Stimulated activated CD4-positive, alpha-beta T cell treated with anti-CD3 and anti-CD28 coated beads, Interleukin-1b, Interleukin-23, amount 100 ng/mL, for 24 hours (primary cell): ENCODE measurements around the gene MEF2A.
"Not testable (repeated sequence)": the region's sequence is repeated elsewhere in the genome, so short reads cannot be mapped to it uniquely, and the experiment has no call there.

Experiments used
- DNase-seq, 4 experiments: peaks; one replicate each; pipeline ENCODE4 v3.0.0-alpha.2; 2020; ENCODE audit warnings: low read depth in 4 of 4, low spot score in 1 of 4

MEF2A gene

DNA sequence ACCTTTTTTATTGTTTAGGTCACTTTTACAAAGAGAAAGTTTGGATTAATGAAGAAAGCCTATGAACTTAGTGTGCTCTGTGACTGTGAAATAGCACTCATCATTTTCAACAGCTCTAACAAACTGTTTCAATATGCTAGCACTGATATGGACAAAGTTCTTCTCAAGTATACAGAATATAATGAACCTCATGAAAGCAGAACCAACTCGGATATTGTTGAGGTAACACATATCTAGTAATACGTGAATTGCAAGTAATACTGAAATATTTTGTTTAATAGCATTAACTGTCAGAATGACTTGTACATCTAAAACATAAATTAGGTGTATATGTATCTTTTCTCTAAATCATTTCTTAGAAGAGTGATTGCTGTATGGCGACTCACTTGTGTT lies 79.8 kb downstream of the MEF2A start:
- DNase-seq = no peak

- no peak for DNase-seq
Measured at GRCh38 chr15:99645951-99646350, 80.2 kb downstream of the MEF2A start.

DNA sequence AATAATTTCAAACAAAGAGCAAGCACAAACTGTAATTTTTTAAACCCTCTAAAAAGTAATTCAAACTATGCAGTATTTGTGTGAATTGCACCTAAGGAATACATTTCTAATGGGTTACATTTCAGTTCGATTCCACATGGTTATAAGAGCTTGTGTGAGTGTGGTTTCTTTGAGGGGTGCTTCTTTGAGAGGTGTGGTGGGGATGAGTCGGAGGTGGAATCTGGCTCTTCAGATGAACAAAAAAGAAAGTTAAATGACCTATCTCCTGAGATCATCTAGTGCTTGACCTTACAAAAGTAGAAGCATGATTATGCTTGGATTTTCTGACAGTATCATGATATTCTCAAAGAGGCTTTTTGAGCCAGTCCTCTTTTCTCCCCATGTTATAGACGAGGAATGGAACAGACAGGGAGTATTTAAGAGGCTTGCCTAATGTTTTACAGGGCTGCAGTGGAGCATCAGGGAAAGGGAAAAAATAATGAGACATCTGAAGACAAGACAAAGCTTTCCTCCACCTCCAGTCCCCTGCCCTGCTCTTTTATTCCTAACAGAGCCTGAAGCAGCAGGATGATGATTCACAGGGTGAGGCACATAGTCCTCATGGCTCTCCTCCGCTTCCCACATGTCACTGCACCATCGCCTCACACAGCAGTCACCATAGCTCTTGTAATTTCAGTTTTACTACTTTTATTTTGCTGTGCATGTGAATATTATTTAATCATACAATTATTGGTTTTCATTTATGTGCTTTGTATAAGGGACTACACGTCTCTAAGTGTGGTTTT lies 85.4 kb downstream of the MEF2A start:
- no peak for DNase-seq

- DNase-seq = no peak
Measured at GRCh38 chr15:99656205-99656604, 90.4 kb downstream of the MEF2A start.

DNA sequence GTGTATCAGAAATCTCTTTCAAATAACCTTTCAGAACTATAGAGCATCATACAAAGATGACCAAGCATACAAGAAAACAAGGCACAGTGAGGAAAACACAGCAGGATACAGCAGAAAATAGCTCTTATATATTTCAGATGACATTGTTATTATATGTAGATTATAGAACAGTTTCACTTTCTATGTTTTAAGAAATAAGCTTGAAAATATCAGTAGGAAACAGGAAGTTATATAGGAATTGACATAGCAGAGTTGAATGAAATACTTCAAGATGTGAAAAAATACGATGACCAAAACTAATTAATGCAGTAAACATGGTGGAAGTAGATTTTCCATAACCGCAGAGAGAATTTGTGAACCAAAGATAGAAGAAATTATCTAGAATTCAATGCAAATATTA lies 92.2 kb downstream of the MEF2A start:
- DNase-seq = no peak

DNA sequence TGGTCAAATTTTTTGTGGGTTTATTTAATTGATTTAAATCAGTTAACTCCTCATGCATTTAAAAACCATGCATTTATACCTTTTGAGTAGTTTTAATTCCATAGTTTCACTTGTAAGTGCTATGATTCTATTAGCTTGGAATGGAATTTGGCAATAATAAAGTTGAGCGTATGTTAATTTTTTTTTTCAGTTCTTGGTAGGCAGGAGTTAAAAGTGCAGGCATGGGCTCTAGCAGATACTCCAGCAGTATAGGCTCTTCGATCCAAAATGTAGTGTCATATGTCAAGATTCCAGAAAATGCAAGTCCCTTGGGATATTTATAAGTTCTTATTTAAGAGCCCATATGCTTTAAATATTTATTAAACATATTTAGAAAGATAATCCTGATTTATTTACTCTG lies 97.1 kb downstream of the MEF2A start:
- no peak for DNase-seq

- DNase-seq = not testable (repeated sequence)
Measured at GRCh38 chr15:99666073-99666472, 100.3 kb downstream of the MEF2A start.

DNA sequence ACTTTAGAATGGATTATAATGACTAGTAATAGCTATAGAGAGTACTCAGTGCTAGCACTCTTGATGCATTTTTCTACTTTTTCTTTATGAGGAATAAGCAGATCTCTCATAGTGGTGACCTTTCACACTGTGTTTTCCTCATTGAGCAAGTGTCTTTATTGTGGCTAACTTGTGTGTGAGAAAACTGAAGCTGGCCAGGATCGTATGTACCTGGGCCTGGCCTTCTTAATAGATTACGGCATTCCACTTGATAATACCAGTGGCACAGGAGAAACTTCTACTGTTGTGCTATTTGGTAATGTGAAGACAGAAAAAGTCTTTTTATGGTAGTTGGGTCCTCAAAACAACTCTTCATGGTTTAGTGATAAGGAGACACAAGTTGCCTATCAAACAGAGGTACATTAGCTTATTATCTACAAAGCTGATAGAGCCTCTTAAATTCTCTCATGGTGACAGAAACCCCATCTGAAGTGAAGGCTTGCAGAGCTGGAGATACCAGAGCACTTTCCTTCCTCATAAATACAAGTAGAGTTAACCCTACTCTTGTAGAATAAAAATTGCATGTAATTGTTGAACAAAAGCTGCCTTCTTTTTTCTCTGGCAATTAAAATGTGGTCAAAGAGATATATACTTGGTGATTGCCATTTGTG lies 102.9 kb downstream of the MEF2A start:
- no peak for DNase-seq

GRCh38 chr15:99669250-99669649 lies 103.5 kb downstream of the MEF2A start:
- no peak for DNase-seq

DNA sequence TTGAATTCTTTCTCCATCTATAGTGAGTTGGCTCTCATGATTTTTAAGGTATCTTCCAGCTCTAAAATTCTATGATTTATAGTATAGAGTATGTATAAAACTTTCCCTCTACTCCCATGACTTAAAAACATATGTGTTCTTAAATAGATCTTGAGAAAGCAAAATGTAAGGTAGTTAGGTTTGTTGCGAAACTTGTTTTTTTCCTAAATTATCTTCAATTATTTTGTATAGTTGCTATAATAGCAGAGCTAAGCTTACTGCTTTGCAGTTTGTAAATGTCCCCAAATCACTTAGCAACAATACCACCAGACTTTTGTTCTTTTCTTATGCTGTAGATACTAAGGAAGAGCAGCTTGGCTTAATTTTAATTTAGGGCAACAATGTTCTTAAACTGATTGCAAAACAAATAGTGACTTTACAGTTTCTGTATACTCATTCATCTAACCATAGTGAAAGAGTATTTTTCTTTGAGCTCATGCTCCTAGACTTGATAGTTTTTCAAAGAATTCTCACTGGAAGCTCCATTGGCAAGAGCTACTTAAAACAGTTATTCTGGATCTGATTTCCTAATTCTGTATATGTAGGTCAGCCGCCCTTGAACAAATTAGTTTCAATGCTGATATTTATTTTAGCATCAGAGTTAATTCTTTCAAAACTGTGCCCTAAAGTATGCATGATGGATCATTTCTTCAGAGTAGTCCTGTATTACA lies 106.3 kb downstream of the MEF2A start:
- DNase-seq = no peak

DNA sequence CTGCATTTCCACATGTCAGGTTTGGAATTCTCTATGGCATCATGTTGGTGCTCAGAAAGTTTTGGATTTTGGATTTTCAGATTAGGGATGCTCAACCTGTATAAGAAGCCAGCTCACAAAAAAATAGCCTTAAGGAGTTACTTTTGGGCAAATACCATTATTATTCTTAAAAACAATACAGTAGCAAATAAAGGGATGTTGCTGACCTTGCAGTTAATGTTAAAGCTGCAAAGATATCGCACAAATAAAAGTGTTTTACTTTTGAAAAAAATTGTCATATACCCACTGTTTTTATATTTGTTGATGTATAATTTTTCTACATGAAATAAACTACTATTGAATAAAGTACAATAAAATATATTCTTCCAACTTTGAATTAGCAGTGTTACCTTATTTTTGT lies 107.3 kb downstream of the MEF2A start:
- DNase-seq = no peak

DNA sequence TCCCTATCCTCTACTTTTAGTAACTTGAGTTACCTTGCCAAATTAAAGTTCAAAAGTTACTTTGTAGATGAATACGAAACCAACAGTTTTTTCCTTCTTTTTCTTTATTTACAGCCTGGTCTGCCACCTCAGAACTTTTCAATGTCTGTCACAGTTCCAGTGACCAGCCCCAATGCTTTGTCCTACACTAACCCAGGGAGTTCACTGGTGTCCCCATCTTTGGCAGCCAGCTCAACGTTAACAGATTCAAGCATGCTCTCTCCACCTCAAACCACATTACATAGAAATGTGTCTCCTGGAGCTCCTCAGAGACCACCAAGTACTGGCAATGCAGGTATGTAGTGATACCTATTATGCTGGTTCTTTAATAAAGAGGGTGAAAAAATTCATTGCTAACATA lies 108.5 kb downstream of the MEF2A start:
- no peak for DNase-seq

DNA sequence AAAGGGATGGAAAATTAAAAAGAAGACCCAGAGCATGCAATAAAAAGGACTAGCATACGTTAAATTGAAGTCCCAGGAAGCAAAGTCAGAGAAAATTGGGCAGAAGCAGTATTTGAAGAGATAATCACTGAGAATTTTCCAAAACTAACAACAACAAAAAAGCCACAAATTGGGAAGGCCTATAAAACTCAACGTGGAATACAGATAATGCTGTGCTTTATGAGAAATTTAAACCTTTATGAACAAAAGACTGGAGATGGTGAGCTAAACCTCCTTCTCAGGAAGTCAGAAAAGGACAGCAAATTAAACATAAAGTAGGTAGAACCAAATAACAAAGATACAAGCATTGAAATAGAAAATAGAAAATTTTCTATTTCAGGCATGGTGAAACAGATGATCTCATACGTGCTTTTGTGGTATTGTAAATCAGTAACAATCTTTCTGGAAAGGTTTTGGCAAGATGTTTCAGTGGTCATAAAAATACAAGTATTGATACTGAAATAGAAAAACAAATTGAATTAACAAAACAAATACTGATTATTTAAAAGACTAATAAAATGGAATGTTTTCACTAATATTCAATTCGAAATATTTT lies 111.9 kb downstream of the MEF2A start:
- no peak for DNase-seq

GRCh38 chr15:99680276-99680675 lies 114.5 kb downstream of the MEF2A start:
- no peak for DNase-seq

- DNase-seq = no peak
Measured at GRCh38 chr15:99681990-99682389, 116.2 kb downstream of the MEF2A start.

- DNase-seq = no peak
Measured at GRCh38 chr15:99682455-99682854, 116.7 kb downstream of the MEF2A start.

- no peak for DNase-seq
Measured at GRCh38 chr15:99683000-99683670, 117.4 kb downstream of the MEF2A start.

DNA sequence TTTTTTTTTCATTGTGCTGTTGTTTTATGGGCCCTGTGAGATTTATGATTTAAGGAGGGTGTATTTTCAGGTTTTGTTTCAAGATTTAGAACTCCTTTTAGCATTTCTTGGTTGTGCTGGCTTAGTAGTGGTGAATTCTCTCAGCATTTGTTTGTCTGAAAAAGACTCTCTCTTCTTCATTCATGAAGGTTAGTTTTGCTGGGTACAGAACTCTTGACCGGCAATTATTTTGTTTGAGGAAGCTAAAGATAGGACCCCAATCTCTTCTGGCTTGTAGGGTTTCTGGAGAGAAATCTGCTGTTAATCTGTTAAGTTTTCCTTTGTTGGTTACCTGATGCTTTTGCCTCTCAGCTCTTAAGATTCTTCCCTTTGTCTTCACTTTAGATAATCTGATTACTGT lies 120.5 kb downstream of the MEF2A start:
- DNase-seq = no peak

DNA sequence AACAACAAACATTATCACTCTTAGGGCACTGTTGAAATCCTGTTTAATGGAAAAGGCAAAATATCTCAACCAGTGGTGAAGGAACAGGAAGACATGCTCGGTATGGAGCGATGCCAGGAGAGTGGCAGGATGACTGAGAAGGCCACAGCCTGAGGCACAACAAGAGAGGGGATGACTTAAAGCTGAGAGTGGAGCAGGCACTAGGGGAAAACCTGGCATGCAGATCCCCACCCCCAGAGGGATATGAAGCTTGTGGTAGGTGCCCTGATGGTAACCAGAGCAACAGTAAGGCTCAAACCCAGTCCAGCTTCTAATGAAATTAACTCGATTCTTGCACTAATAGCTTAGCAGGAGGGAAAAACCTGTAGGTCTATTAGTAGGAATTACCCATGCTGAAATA lies 127.0 kb downstream of the MEF2A start:
- DNase-seq = no peak

DNA sequence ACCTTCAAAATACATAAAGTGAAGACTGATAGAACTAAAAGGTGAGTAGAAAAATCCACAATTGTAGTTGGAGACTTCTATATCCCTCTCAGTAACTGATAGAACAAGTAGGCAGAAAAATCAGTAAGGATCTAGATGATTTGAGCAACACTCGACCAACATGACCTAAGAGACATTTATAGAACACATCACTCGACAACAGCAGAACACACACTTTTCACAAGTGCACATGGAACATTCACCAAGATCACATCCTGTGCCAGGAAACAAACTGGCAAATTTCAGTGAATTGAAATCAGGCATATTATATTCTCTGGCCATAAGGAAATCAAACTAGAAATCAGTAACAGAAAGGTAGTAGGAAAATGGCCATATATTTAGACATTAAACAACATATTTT lies 130.3 kb downstream of the MEF2A start:
- DNase-seq = no peak

GRCh38 chr15:99702895-99703602 lies 137.3 kb downstream of the MEF2A start:
- no peak for DNase-seq
